ENCODE data around the gene PKP3. TPM values are rescaled to one million over a fixed set of nuclear protein-coding genes. Genes with fewer than 3 reads are reported as not detected.
"Not testable (repeated sequence)": the region's sequence is repeated elsewhere in the genome, so short reads cannot be mapped to it uniquely, and the experiment has no call there.

The PKP3 gene
- total RNA-seq, 6 donors from 2014 or later: 33.4 to 86.3 (median 55.2) TPM

DNA sequence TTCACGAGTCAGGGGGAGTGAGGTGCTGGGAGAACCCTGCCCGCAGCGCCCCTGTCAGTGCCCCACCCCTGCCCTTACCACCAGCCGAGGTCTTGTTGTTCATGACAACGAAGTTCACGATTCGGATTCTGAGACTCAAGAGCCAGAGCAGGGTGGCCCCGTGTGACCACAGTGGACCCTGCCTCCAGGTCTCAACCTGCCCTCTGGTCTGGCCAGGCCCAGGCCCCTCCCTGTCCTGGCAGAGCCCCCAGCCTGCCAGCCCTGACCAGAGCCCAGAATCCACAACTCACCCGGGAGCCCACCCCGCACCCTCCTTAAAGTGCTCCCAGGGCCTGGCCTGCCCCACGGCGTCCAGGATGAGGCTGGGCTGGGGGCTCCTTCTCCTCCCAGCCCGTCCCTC, 37.9 kb downstream of the PKP3 start:
- no peak for DNase-seq
- Histone ChIP-seq H3K27ac (no peak overlapping the region), H3K4me1 (no peaks in the 10 kb centered on the region), H3K27me3 (no peaks in the 10 kb centered on the region), H3K9me3 (no peaks in the 10 kb centered on the region), H3K4me3 (no peak overlapping the region), H3K36me3 (no peaks in the 10 kb centered on the region)
- no peak for ATAC-seq (ENCODE audit: low FRiP score in 2 of 2)
- WGBS, 2 donors: 87 to 90% methylated on average over 12 to 13 of the region's 13 CpGs
- TF ChIP-seq POLR2A (IDR thresholded peaks at IDR 0.05): no peak
- TF ChIP-seq, protein P1, sequence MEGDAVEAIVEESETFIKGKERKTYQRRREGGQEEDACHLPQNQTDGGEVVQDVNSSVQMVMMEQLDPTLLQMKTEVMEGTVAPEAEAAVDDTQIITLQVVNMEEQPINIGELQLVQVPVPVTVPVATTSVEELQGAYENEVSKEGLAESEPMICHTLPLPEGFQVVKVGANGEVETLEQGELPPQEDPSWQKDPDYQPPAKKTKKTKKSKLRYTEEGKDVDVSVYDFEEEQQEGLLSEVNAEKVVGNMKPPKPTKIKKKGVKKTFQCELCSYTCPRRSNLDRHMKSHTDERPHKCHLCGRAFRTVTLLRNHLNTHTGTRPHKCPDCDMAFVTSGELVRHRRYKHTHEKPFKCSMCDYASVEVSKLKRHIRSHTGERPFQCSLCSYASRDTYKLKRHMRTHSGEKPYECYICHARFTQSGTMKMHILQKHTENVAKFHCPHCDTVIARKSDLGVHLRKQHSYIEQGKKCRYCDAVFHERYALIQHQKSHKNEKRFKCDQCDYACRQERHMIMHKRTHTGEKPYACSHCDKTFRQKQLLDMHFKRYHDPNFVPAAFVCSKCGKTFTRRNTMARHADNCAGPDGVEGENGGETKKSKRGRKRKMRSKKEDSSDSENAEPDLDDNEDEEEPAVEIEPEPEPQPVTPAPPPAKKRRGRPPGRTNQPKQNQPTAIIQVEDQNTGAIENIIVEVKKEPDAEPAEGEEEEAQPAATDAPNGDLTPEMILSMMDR (IDR thresholded peaks at IDR 0.05): no peak
- no peak for TF ChIP-seq POLR2AphosphoS5 (IDR thresholded peaks at IDR 0.05)
- TF ChIP-seq EP300 (IDR thresholded peaks at IDR 0.05): no peak

- Histone ChIP-seq H3K36me3 (no peaks in the 10 kb centered on the region), H3K4me1 (no peaks in the 10 kb centered on the region), H3K27me3 (no peaks in the 10 kb centered on the region), H3K4me3 (no peak overlapping the region), H3K9me3 (no peaks in the 10 kb centered on the region), H3K27ac (no peak overlapping the region)
- TF ChIP-seq POLR2AphosphoS5 (IDR thresholded peaks at IDR 0.05) (no peak), POLR2A (IDR thresholded peaks at IDR 0.05) (no peak), EP300 (IDR thresholded peaks at IDR 0.05) (no peak)
- TF ChIP-seq, protein P1 (IDR thresholded peaks at IDR 0.05): no peak
- ATAC-seq (ENCODE audit: low FRiP score in 2 of 2) (no peak), DNase-seq (peak in 1 of 2 donors; percentile 68)
- 95 to 96% methylated on average over 12 to 20 of the region's 20 CpGs for WGBS, 2 donors
Measured at GRCh38 chr11:432501-433100, 38.6 kb downstream of the PKP3 start.

DNA sequence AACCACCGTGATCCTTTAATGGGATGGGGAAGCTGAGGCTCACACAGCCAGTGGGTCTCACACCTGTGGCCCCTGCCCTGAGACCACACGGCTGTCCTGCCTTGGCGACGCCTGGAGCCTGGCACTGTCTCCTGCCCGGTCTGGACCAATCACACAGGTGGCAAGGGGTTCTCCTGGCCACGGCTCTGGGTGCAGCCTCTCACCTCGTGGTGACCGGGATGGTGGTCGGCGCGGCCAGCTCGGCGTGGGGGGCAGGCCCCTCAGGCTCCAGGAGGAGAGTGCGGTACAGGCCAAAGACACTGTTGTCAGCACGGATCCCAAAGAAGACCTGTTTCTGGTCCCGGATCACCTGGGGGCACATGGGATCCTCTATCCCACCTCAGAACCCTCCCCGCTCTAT, 39.1 kb downstream of the PKP3 start:
- H3K9me3 ChIP-seq: no peaks in the 10 kb centered on the region
- H3K4me3 ChIP-seq: no peak overlapping the region
- peak in 1 of 2 donors; percentile 76 for DNase-seq
- WGBS, 2 donors: 89 to 91% methylated on average over 3 to 17 of the region's 17 CpGs
- ATAC-seq (ENCODE audit: low FRiP score in 2 of 2): no peak
- no peaks in the 10 kb centered on the region for H3K27me3 ChIP-seq
- no peaks in the 10 kb centered on the region for H3K4me1 ChIP-seq
- TF ChIP-seq POLR2A (IDR thresholded peaks at IDR 0.05) (no peak), POLR2AphosphoS5 (IDR thresholded peaks at IDR 0.05) (no peak), EP300 (IDR thresholded peaks at IDR 0.05) (no peak)
- TF ChIP-seq, protein P1 (IDR thresholded peaks at IDR 0.05): no peak
- H3K36me3 ChIP-seq: no peaks in the 10 kb centered on the region
- H3K27ac ChIP-seq: no peak overlapping the region

DNA sequence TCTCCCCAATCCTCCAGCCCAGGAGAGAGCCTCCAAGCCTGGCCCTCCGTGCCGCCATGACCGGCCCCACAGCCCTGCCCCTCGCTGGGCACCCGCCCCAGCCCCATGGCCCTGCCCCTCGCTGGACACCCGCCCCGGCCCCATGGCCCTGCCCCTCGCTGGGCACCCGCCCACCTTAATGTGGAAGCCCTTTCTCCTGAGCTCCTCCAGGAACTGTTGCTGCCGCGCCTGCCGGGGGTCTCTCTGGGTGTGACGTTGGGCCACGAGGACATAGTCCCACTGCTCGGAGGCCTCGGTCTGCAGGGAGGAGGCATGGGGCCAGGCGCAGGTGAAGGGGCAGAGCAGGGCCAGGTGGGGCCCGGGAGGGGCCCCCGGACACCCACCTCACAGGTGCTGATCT, 39.6 kb downstream of the PKP3 start:
- ATAC-seq (ENCODE audit: low FRiP score in 2 of 2) (no peak), DNase-seq (peak in 1 of 2 donors; percentile 75)
- H3K27ac ChIP-seq: no peak overlapping the region
- no peaks in the 10 kb centered on the region for H3K4me1 ChIP-seq
- TF ChIP-seq, protein P1 (IDR thresholded peaks at IDR 0.05): no peak
- no peak for TF ChIP-seq POLR2AphosphoS5 (IDR thresholded peaks at IDR 0.05)
- no peak for TF ChIP-seq POLR2A (IDR thresholded peaks at IDR 0.05)
- TF ChIP-seq EP300 (IDR thresholded peaks at IDR 0.05): no peak
- no peaks in the 10 kb centered on the region for H3K27me3 ChIP-seq
- no peak overlapping the region for H3K4me3 ChIP-seq
- no peaks in the 10 kb centered on the region for H3K9me3 ChIP-seq
- WGBS, 2 donors: 86 to 87% methylated on average over 7 to 15 of the region's 20 CpGs
- H3K36me3 ChIP-seq: no peaks in the 10 kb centered on the region

DNA sequence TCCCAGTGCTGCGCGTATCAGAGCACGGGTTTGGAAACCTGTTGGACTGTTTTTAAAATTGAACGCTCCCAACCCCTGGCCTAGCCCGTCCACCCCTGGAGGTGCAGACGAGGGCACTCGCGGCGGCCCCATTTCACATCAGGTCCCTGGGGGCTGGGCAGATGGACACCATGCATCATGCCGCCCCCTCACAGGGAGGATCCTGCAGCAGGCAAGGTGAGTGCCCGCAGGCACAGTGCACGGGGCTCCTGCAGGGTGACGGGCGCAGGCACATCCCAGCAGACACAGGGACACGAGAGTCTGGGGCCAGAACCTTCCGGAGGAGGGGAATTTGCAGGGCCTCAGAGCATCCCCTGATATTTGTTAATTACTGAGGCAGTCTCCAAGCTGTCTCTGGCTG, 40.5 kb downstream of the PKP3 start:
- DNase-seq (peak in 1 of 2 donors; percentile 74), ATAC-seq (ENCODE audit: low FRiP score in 2 of 2) (no peak)
- Histone ChIP-seq H3K4me3 (no peak overlapping the region), H3K4me1 (no peaks in the 10 kb centered on the region), H3K27ac (no peak overlapping the region), H3K36me3 (no peaks in the 10 kb centered on the region), H3K9me3 (no peaks in the 10 kb centered on the region), H3K27me3 (no peaks in the 10 kb centered on the region)
- WGBS, 2 donors: 90% methylated on average over 2 to 14 of the region's 16 CpGs
- no peak for TF ChIP-seq EP300 (IDR thresholded peaks at IDR 0.05)
- TF ChIP-seq POLR2A (IDR thresholded peaks at IDR 0.05): no peak
- TF ChIP-seq, protein P1 (IDR thresholded peaks at IDR 0.05): no peak
- no peak for TF ChIP-seq POLR2AphosphoS5 (IDR thresholded peaks at IDR 0.05)

DNA sequence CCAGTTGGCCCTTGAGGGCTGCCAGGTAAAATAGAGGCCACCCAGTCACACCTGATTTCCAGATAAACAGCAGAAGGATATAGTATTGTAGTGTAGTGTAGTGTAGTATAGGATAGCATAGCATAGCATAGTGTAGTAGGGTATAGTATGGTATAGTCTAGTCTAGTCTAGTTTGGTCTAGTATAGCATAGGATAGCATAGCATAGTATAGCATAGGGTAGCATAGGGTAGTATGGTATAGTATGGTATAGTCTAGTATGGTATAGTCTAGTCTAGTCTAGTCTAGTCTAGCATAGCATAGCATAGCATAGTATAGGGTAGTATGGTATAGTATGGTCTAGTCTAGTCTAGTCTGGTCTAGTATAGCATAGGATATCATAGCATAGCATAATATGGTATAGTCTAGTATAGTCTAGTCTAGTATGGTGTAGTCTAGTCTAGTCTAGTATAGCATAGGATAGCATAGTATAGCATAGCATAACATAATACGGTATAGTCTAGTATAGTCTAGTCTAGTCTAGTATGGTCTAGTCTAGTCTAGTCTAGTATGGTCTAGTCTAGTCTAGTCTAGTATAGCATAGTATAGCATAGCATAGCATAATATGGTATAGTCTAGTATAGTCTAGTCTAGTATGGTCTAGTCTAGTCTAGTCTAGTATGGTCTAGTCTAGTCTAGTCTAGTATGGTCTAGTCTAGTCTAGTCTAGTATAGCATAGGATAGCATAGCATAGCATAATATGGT, 41.2 kb downstream of the PKP3 start:
- not testable (repeated sequence) for H3K27ac ChIP-seq; H3K9me3 ChIP-seq; H3K4me1 ChIP-seq; H3K4me3 ChIP-seq; DNase-seq; ATAC-seq (ENCODE audit: low FRiP score in 2 of 2); H3K27me3 ChIP-seq; H3K36me3 ChIP-seq
- WGBS, 2 donors: 72 to 100% methylated on average over 1 of the region's 1 CpG

Data from upper lobe of left lung (tissue), 6 donors.